MM.1S (cell line): ENCODE measurements around the gene CETP.
A peak's percentile ranks its signal among the peaks of the same experiment; 100 is the strongest.

Experiments used
- DNase-seq: peaks from one replicate; pipeline ENCODE4 v3.0.0-alpha.2; 2015
- H2AFZ ChIP-seq: fragments of 300-600 bp; sonication (generic); 2 replicates; pipeline ENCODE4 v1.6.0; 2016; ENCODE audit warnings: antibody characterized with exemption, low read length
- H3F3A ChIP-seq: fragments of 300-600 bp; sonication (generic); 2 replicates; pipeline ENCODE4 v1.6.1; 2016; ENCODE audit warnings: mild to moderate bottlenecking, antibody characterized with exemption, low read length, moderate library complexity, mixed read lengths; ENCODE audit not compliant: insufficient read depth
- H3K27ac ChIP-seq: fragments of 300-600 bp; sonication (generic); 2 replicates; pipeline ENCODE4 v1.5.1; 2016; ENCODE audit warnings: mild to moderate bottlenecking, low read length
- H3K27me3 ChIP-seq: fragments of 300-600 bp; sonication (generic); replicated peaks from 2 replicates; pipeline ENCODE4 v1.6.0; 2016; ENCODE audit warnings: low read length; ENCODE audit not compliant: insufficient read depth
- H3K36me3 ChIP-seq: fragments of 300-600 bp; sonication (generic); replicated peaks from 2 replicates; pipeline ENCODE4 v1.6.1; 2016; ENCODE audit warnings: mild to moderate bottlenecking, low read length, mixed read lengths; ENCODE audit not compliant: insufficient read depth
- H3K4me1 ChIP-seq: fragments of 300-600 bp; sonication (generic); 2 replicates; pipeline ENCODE4 v1.6.1; 2016; ENCODE audit warnings: low read length, mixed read lengths
- H3K4me2 ChIP-seq: fragments of 300-600 bp; sonication (generic); 2 replicates; pipeline ENCODE4 v1.6.0; 2016; ENCODE audit warnings: low read depth, low read length
- H3K4me3 ChIP-seq: fragments of 300-600 bp; sonication (generic); 2 replicates; pipeline ENCODE4 v1.5.1; 2016; ENCODE audit warnings: low read length, mixed read lengths
- H3K79me2 ChIP-seq: fragments of 300-600 bp; sonication (generic); 2 replicates; pipeline ENCODE4 v1.6.1; 2016; ENCODE audit warnings: mixed run types, low read length, mixed read lengths
- H3K9ac ChIP-seq: fragments of 300-600 bp; sonication (generic); 2 replicates; pipeline ENCODE4 v1.6.1; 2016; ENCODE audit warnings: low read length, mixed read lengths
- H3K9me2 ChIP-seq: fragments of 300-600 bp; sonication (generic); replicated peaks from 2 replicates; pipeline ENCODE4 v1.6.1; 2016; ENCODE audit warnings: mild to moderate bottlenecking, low read length, mixed read lengths; ENCODE audit not compliant: insufficient read depth
- H3K9me3 ChIP-seq: fragments of 300-600 bp; sonication (generic); replicated peaks from 2 replicates; pipeline ENCODE4 v1.6.1; 2016; ENCODE audit warnings: mild to moderate bottlenecking, low read length, mixed read lengths; ENCODE audit not compliant: insufficient read depth
- H4K20me1 ChIP-seq: fragments of 300-600 bp; sonication (generic); 2 replicates; pipeline ENCODE4 v1.6.1; 2016; ENCODE audit warnings: mild to moderate bottlenecking, low read length, moderate library complexity, mixed read lengths; ENCODE audit not compliant: insufficient read depth
- EZH2 ChIP-seq: fragments of 300-600 bp; sonication (generic); optimal IDR thresholded peaks from 2 replicates; pipeline ENCODE3; 2017; ENCODE audit warnings: low read depth, mild to moderate bottlenecking, antibody characterized with exemption, low read length, mixed read lengths
- EZH2phosphoT487 ChIP-seq: fragments of 300-600 bp; sonication (generic); IDR thresholded peaks from 2 replicates; pipeline ENCODE4 v1.6.1; 2018; ENCODE audit warnings: antibody characterized with exemption, low read length
- TF ChIP-seq, protein P1 (sequence below): fragments of 300-600 bp; sonication (generic); IDR thresholded peaks from 2 replicates; pipeline ENCODE4 v1.5.1; 2016; ENCODE audit warnings: antibody characterized with exemption, low read length, mixed read lengths

CETP gene

GRCh38 chr16:56947604-56947995 lies 14.2 kb upstream of the CETP start:
- no peak overlapping the region for H2AFZ ChIP-seq
- H3K9me3 ChIP-seq, result no peaks in the 10 kb centered on the region
- peaks cover 31% of the 10 kb centered on the region for H3K4me1 ChIP-seq
- no peak for DNase-seq
- no peak for TF ChIP-seq EZH2
- no peak for TF ChIP-seq EZH2phosphoT487
- TF ChIP-seq, protein P1, sequence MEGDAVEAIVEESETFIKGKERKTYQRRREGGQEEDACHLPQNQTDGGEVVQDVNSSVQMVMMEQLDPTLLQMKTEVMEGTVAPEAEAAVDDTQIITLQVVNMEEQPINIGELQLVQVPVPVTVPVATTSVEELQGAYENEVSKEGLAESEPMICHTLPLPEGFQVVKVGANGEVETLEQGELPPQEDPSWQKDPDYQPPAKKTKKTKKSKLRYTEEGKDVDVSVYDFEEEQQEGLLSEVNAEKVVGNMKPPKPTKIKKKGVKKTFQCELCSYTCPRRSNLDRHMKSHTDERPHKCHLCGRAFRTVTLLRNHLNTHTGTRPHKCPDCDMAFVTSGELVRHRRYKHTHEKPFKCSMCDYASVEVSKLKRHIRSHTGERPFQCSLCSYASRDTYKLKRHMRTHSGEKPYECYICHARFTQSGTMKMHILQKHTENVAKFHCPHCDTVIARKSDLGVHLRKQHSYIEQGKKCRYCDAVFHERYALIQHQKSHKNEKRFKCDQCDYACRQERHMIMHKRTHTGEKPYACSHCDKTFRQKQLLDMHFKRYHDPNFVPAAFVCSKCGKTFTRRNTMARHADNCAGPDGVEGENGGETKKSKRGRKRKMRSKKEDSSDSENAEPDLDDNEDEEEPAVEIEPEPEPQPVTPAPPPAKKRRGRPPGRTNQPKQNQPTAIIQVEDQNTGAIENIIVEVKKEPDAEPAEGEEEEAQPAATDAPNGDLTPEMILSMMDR, result no peak
- H3K9ac ChIP-seq, result no peak overlapping the region
- H4K20me1 ChIP-seq, result peaks cover 22% of the 10 kb centered on the region
- peaks cover 82% of the 10 kb centered on the region for H3F3A ChIP-seq
- no peak overlapping the region for H3K4me3 ChIP-seq
- peak overlapping the region; percentile 40; the same call in 1 of the 2 replicates for H3K27ac ChIP-seq
- H3K4me2 ChIP-seq, result no peak overlapping the region
- H3K9me2 ChIP-seq, result no peaks in the 10 kb centered on the region
- no peaks in the 10 kb centered on the region for H3K27me3 ChIP-seq
- peaks cover 21% of the 10 kb centered on the region for H3K36me3 ChIP-seq
- H3K79me2 ChIP-seq, result peaks cover 9% of the 10 kb centered on the region; the same call in 1 of the 2 replicates

DNA sequence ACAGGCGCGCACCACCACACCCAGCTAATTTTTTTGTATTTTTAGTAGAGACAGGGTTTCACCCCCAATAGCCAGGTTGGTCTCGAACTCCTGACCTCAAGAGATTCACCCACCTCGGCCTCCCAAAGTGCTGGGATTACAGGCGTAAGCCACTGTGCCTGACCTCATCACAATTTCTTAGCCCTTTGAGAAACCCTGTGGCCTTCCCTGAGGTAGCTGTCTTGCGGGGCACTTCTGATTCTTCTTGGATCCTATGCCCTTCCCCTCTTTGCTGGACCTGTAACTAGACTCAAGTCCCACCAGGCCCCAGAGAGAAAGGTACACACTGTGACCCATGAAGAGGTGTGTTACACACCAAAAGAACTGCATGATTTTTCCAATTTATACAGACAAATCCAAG lies 13.5 kb upstream of the CETP start:
- H4K20me1 ChIP-seq, result peaks cover 17% of the 10 kb centered on the region

GRCh38 chr16:56950051-56950450 lies 11.7 kb upstream of the CETP start:
- Histone ChIP-seq H3F3A (peaks cover 58% of the 10 kb centered on the region), H3K4me1 (peaks cover 16% of the 10 kb centered on the region), H3K4me2 (no peak overlapping the region), H3K9me2 (no peaks in the 10 kb centered on the region), H3K9ac (no peak overlapping the region), H2AFZ (no peak overlapping the region), H3K79me2 (no peaks in the 10 kb centered on the region), H3K4me3 (no peak overlapping the region), H3K27ac (peak overlapping the region; percentile 48; the same call in 1 of the 2 replicates), H4K20me1 (0 out of 2 replicates have a peak, but pooled peaks cover 4% of the 10 kb centered on the region), H3K9me3 (no peaks in the 10 kb centered on the region), H3K36me3 (0 out of 2 replicates have a peak, but pooled peaks cover under 1% of the 10 kb centered on the region), H3K27me3 (no peaks in the 10 kb centered on the region)
- TF ChIP-seq EZH2phosphoT487 (no peak), EZH2 (no peak)
- TF ChIP-seq, protein P1, result no peak
- DNase-seq, result no peak

More for the DNA sequence above, 13.5 kb upstream of the CETP start:
- Histone ChIP-seq H3K4me3 (no peak overlapping the region), H3K4me2 (no peak overlapping the region), H3K4me1 (peaks cover 25% of the 10 kb centered on the region), H3K9ac (no peak overlapping the region), H3K9me2 (no peaks in the 10 kb centered on the region), H2AFZ (no peak overlapping the region), H3K79me2 (peaks cover 3% of the 10 kb centered on the region; the same call in 1 of the 2 replicates), H3K9me3 (no peaks in the 10 kb centered on the region), H3K27me3 (no peaks in the 10 kb centered on the region), H3K36me3 (peaks cover 15% of the 10 kb centered on the region; the same call in 1 of the 2 replicates), H3K27ac (peak overlapping the region; percentile 5; the same call in 1 of the 2 replicates), H3F3A (peaks cover 76% of the 10 kb centered on the region)
- TF ChIP-seq EZH2phosphoT487 (no peak), EZH2 (no peak)
- TF ChIP-seq, protein P1, result no peak
- DNase-seq, result no peak
